Head of caudate nucleus (tissue), 42 donors: ENCODE results near the gene TERT.
A peak's percentile ranks its signal among the peaks of the same experiment; 100 is the strongest.
"Not testable (repeated sequence)": the region's sequence is repeated elsewhere in the genome, so short reads cannot be mapped to it uniquely, and the experiment has no call there.

Experiments
- DNase-seq, 42 donors: peaks; one replicate each; pipeline versions ENCODE4 v3.0.0 to v3.0.0-alpha.2; 2020 to 2021; ENCODE audit warnings: mixed read lengths in 7 of 42
- intact Hi-C: fragments of 100-400 bp; cut with DNase I; formaldehyde crosslinking; loops from one replicate; pipeline ENCODE4 v1.15.0; 2022

The TERT gene

DNA sequence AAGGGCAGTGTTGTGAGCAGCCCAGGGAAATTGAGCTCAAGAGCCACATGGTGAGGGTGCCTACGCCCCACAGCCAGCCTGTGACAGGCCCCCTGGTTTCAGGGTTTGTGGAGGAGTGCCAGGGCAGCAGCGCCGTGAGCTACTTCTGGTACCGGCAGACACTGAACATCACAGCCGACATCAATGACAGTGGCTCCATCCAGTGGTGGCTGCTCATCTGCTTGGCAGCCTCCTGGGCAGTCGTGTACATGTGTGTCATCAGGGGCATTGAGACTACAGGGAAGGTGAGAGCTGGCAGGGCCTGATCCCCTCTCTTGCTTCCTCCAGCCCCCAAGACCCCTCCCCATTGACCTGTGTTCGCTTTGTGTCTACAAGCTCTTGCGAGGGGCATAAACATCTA lies 59.5 kb downstream of the TERT start:
- intact Hi-C loops = no loop called here
- DNase-seq = peak in 2 of 42 donors; percentile 16 to 18

DNA sequence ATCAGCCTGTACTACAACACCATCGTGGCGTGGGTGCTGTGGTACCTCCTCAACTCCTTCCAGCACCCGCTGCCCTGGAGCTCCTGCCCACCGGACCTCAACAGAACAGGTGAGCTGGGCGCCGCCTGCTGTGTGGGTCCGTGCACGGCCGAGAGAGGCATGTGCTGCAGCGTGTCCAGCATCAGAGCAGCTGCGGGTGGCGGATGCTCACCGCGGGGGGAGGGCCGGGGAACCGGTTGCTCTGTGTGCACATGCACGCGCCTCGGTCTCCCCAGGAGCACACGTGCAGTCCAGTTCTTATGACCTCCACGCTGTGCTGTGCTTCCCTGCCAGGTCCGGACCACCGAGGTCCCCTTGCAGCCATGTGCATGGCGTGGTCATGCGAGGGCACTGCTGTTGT lies 62.1 kb downstream of the TERT start:
- no peak for DNase-seq
- intact Hi-C loops = no loop called here

DNA sequence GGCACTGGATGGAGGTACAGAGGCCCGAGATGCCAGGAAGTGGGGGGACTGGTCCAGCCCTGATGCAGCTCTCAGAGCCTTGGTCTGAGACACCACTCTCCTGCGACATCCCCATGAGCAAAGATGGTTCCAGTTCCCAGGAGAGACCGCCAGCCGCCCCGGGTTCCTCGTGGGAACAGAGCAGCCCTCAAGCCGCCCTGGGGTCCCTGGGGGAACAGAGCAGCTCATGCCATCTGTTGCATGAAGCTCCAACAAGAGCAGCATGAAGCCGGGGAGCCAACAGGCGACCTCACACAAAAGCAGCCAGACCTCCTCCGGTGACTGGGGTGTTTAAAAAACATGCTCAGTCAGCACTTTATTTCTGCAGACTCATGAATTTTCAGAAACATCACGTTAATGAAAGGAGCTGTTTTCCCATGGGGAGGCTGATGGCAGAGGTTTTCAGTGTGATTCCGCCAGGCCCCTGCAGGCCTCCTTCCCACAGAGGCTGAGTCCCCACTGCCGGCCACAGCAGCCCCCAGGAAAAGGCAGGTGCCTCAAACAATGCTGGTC lies 63.4 kb downstream of the TERT start:
- intact Hi-C loops = no loop called here
- DNase-seq = no peak

DNA sequence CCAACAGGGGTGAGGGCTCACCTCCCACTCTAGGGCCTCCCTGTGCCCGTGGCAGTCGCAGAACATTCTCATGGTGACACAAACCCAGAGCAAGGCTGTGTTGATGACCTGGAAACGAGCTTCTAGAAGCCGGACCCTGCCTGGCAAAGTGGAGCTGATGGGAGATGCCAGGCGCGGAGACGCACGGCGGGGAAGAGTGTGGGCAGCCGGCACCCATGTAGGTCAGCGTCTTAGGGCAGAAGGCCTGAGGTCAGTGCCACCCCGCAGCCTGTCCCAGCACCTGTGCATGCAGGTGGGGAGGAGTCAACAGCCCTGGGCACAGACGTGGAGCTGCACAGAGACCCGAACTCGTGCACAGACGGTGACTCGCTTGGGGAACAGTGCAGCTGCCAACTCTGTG lies 64.3 kb downstream of the TERT start:
- intact Hi-C loops = no loop called here
- DNase-seq = no peak

DNA sequence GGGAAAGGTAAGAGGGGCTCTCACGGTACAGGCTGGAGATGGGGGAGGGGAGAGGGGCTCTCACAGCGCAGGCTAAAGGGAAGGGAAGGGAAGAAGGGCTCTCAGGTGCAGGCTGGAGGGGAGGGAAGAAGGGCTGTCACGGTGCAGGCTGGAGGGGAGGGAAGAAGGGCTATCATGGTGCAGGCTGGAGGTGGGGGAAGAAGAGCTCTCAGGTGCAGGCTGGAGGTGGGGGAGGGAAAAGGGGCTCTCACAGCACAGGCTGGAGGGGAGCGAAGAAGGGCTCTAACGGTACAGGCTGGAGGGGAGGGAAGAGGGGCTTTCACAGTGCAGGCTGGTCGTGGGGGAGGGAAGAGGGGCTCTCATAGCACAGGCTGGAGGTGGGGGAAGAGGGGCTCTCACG lies 65.0 kb downstream of the TERT start:
- intact Hi-C loops = no loop called here
- no peak for DNase-seq

DNA sequence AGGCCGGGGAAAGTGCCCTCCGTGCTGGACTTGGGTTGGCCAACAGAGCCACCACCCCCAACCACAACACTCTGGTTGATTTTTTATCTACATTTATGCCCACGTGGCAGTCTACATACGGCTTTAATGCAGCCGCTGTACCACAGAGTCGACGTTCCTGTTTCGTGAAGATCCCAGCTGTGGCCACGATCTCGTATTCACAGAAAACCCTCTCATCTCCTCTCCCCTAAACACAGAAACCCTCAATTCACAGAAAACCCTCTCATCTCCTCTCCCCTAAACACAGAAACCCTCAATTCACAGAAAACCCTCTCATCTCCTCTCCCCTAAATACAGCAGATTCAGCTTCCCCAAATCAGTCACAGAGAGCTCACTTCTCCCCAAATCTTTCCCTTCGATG lies 65.8 kb downstream of the TERT start:
- DNase-seq, intact Hi-C loops: not testable (repeated sequence)

DNA sequence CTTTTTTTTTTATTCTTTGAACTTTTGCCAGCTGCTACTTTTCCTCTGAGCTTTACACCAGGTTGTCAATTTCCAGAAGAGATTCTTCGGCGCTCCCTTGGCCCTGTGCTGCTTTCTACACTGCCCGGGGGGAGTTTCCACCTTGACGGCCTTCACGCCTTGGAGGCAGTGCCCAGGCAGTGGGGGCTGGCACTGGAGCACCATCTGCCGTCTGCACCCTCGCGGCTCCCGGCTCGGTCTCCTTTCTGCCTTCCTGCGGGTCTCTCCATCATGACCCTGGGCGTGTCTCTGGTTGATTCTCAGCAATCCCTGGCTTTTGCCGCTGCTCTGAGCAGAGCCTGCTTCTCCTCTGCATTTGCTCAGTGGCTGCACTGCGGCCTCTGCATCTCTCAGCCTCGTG lies 66.7 kb downstream of the TERT start:
- DNase-seq = no peak
- intact Hi-C loops = no loop called here

DNA sequence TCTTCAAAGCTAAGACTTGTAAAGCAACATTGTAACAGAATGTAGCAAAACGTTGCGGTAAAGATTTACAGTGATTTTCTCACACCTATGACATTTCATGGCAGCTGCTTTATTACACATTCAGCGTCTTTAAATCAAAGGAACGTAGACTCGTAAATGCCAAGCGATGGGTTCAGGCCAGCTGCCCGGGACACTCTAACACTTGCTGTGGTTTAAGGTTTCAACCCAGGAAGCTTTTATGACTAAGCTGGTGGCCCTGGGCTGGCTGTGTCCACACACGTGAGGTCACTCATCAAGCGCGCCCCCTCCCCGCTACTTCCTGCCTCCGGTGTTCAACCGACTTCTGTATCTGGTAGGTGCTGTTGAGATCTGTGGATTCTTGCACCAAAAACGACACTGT lies 67.2 kb downstream of the TERT start:
- no peak for DNase-seq
- intact Hi-C loops = no loop called here

DNA sequence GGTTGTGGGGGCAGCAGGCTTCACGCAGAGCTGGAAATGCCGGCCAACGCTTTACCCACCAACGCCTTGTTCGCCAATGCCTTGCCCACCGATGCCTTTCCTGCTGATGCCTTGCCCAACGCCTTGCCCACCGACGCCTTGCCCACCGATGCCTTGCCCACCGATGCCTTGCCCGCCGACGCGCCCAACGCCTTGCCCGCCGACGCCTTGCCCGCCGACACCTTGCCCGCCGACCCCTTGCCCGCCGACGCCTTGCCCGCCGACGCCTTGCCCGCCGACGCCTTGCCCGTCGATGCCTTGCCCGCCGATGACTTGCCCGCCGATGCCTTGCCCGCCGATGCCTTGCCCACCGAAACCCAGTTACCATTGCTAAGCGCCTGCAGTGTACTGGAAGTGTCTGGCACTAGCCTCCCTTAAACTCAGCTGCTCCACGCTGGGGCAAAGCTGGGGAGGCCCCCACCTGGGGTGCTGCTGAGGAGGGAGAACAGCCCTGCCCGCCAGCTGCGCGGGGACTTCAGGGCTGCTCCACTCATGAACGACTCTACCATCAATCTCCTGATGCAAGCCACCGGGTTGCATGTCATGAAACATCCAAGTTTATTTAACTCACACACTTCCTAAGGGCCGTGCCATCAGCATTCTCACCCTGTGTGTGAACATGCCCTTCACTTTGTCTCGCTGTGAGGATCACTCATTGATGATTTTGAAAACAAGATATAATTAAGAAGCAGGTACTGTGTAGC lies 67.9 kb downstream of the TERT start:
- intact Hi-C loops = no loop called here
- no peak for DNase-seq

DNA sequence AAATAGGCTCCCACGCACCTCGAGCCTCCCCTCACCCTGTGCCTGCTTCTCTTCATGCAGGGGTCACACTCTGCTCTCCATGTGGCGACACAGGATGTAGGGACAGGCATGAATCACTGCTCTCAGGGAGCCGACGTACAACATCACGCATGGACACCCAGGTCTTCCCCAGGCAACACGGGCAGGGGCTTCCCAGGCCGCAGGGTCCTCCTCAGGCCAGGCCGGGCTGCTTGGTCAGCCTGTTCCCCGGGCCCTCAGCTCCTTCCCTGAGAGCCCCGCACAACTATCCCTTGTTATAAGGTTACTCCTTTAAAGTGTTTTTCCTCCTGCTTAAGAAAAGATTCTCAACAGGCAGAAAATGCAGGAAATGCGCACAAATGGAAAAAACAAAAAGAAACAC lies 68.6 kb downstream of the TERT start:
- no peak for DNase-seq
- intact Hi-C loops = no loop called here

DNA sequence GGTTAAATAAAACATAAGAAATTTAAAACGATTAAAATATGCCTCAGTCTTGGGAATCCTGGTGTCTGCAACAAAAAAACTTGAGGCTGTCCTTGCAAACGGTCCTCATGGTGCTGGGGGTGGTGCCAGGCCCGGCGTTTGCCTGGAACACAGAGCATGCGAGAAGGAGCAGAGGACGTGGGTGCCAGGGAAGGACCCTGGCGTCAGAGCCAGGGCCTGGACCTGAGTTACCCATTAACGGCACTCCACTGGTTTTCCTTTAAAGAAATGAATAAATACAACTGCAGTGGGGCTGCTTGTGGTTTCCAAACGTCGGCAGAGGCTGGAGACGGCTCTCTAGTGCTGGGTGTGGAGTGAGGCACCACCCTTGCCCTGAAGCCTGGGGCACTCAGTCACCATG lies 69.8 kb downstream of the TERT start, which contains the start of gene SLC6A18:
SLC6A18 (plus strand) TSS at position 301 of the 400 bp plus-strand sequence; CDS start at position 398, 97 bp downstream.
- intact Hi-C loops = no loop called here

DNA sequence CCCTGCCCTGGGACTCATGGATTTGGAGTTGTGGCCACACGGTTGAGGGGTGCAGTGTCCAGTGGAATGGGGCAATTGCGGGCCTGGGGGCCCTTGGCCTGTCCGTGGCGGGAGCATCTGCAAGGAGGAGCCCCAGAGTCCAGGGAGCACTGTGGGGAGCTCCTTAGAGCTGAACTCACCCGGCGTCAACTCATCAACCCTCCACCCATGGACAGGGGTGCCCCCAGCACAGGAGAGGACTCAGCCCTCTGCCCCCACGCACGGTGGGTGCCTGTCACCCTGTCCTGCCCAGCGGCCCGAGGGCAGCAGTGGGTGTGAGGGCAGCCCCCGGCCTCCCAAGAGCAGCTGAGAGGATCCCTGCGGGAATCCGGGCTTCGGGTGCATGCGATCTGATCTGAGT lies 70.2 kb downstream of the TERT start:
- DNase-seq = no peak
- intact Hi-C loops = no loop called here

More for the DNA sequence above, 69.8 kb downstream of the TERT start, which contains the start of gene SLC6A18:
- no peak for DNase-seq

DNA sequence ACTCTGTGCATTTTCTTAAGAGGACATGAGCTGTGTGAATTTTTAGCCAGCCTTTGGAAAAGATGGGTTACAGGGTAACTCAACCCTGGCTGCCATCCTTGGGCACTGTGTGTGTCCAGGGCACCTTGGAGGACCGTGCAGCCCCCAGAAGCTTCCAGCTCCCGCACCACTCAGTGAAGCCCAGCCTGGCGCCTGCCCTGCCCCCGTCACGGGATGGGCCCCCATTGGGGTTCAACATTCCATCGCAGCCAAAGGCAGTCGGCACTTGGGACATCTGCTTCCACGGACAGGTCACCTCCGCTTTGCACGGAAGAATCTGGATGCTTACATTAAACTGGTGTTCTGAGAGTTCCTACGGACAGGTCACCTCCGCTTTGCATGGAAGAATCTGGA lies 71.6 kb downstream of the TERT start:
- intact Hi-C loops = no loop called here

DNA sequence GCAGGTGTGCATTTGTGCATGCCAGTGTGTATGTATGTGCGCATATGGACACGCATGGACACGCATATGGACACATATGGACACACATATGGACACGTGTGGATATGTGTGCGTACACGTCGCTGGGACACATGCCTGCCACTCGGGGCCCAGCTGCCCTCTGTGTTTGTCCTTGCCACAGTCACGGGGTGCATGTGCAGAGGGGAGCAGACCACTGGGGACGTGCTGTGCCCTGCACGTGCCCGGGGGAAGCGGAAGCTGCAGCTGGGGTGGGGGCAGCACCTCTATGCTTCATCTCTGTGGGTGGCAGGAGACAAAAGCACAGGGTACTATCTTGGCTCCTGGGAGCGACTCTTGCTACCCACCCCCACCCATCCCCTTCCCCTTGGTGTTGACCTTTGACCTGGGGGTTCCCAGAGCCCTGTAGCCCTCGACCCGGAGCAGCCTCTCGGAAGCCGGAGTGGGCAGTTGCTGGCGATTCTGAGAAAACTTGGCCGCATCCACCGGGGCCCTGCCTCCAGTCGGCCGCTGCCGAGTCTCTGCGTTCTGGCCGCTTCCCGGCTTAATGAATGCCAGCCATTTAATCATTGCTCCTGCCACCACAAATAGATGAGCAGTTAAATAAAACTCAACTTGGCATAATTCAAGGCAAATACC lies 72.1 kb downstream of the TERT start:
- no peak for DNase-seq
- intact Hi-C loops = no loop called here

More for the DNA sequence above, 71.6 kb downstream of the TERT start:
- DNase-seq = no peak

DNA sequence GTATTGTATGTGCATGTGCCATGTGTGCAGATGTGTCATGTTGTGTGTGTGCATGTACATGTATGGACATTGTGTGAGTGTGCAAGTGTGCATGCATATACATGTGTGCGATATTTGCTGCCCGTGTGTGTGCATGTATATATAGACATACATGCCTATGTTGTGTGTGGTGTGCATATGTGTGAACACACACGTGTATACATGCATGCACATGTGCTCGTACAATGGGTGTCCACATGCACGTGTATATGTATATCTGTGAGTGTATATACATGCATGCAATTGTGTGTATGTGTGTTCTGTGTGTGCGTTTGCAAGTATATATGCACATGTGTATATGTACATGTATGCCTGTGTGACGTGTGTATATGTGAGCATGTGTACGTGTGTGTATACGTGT lies 72.7 kb downstream of the TERT start:
- DNase-seq = no peak
- intact Hi-C loops = no loop called here

DNA sequence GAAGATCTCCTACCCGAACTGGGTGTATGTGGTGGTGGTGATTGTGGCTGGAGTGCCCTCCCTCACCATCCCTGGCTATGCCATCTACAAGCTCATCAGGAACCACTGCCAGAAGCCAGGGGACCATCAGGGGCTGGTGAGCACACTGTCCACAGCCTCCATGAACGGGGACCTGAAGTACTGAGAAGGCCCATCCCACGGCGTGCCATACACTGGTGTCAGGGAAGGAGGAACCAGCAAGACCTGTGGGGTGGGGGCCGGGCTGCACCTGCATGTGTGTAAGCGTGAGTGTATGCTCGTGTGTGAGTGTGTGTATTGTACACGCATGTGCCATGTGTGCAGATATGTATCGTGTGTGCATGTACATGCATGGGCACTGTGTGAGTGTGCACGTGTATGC lies 73.1 kb downstream of the TERT start:
- DNase-seq = no peak
- intact Hi-C loops = no loop called here

DNA sequence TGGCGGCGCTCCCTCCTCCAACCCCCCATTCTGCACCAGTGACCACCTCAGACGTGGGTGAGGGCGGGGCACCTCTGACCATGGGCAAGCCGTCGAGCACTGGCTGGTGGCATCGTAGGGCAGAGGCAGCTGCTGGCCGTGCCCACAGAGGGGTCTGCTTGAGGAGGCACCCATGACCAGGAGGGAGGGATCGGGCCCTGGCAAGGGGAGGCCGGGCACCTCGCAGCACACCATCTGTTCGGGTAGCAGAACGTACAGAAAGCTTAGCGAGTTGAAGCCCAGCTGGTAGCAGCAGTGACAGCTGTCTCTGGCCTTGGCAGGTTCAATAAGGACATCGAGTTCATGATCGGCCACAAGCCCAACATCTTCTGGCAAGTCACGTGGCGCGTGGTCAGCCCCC lies 74.0 kb downstream of the TERT start:
- intact Hi-C loops = no loop called here
- DNase-seq = no peak

DNA sequence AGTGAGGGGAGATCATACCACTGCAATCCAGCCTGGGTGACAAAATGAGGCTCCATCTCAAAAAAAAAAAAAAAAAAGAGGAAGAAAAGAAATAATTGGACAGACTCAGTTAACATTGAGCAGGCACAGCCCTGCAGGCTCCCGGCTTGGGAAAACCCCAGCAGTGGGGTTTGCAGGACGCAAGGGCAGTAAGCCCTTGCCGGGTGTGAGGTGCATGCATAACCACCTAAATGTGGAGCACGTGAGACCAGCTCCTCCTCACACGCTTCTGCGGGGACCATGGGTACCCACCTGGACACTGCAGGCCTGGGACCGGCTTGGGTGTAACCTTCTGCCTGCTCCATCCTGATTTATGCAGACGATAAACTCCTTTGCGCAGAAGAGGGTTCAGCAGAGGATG lies 74.5 kb downstream of the TERT start:
- intact Hi-C loops = no loop called here

DNA sequence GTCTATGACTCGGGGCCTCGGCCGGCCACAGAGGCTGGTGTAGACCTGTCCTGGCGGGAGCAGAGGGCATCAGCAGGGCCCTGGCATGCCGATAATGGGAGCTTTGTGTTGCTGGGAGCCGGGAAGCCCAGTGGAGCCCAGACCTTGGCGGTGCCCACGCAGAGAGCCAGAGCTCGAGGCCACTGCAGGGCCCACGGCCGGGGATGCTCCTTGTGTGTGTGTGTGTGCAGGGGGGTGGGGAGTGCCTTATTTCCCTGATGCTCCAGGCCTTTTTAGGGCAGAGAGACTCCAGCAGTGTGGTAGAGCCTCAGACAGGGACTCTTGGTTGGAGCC lies 75.1 kb downstream of the TERT start:
- no peak for DNase-seq
- intact Hi-C loops = no loop called here

More for the DNA sequence above, 74.5 kb downstream of the TERT start:
- DNase-seq = no peak

DNA sequence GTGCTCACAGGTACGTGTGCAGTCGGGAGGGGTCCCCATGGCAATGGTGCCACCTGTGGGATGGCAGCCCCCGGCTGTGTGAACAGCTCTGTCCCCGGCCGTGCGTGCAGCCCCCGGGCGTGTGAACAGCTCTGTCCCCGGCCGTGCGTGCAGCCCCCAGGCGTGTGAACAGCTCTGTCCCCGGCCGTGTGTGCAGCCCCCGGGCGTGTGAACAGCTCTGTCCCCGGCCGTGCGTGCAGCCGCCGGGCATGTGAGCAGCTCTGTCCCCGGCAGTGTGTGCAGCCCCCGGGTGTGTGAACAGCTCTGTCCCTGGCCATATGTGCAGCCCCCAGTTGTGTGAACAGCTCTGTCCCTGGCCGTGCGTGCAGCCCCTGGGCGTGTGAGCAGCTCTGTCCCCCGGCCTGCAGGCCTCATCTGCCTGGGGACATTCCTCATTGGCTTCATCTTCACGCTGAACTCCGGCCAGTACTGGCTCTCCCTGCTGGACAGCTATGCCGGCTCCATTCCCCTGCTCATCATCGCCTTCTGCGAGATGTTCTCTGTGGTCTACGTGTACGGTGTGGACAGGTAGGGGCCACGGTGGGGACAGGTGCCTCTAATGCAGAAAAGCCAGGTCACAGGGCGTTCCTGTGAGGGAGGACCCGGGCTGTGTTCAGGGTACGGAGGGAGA lies 75.6 kb downstream of the TERT start:
- DNase-seq = no peak
- intact Hi-C loops = no loop called here
